ENCODE data around the gene SLC6A19.
"Not testable (repeated sequence)": the region's sequence is repeated elsewhere in the genome, so short reads cannot be mapped to it uniquely, and the experiment has no call there.

SLC6A19 gene

GRCh38 chr5:1247811-1248210 lies 46.4 kb downstream of the SLC6A19 start:
- FAIRE-seq, result no peak

GRCh38 chr5:1249366-1250280 lies 48.2 kb downstream of the SLC6A19 start:
- no peak for FAIRE-seq

GRCh38 chr5:1251678-1252580 lies 50.5 kb downstream of the SLC6A19 start:
- no peak for FAIRE-seq

- FAIRE-seq, result no peak
Observed at GRCh38 chr5:1252681-1253080, 51.3 kb downstream of the SLC6A19 start.

- FAIRE-seq, result no peak
Observed at GRCh38 chr5:1253456-1254105, 52.2 kb downstream of the SLC6A19 start.

GRCh38 chr5:1254196-1254595 lies 52.8 kb downstream of the SLC6A19 start:
- FAIRE-seq, result no peak

GRCh38 chr5:1255081-1255561 lies 53.7 kb downstream of the SLC6A19 start:
- no peak for FAIRE-seq

GRCh38 chr5:1256776-1257175 lies 55.4 kb downstream of the SLC6A19 start:
- no peak for FAIRE-seq

GRCh38 chr5:1257363-1257762 lies 56.0 kb downstream of the SLC6A19 start:
- FAIRE-seq, result no peak

- FAIRE-seq, result no peak
Observed at GRCh38 chr5:1257841-1258240, 56.4 kb downstream of the SLC6A19 start.

- FAIRE-seq, result no peak
Observed at GRCh38 chr5:1259806-1260480, 58.5 kb downstream of the SLC6A19 start.

GRCh38 chr5:1261643-1262042 lies 60.2 kb downstream of the SLC6A19 start:
- FAIRE-seq, result no peak

GRCh38 chr5:1262381-1262780 lies 61.0 kb downstream of the SLC6A19 start:
- FAIRE-seq, result no peak

GRCh38 chr5:1264211-1264610 lies 62.8 kb downstream of the SLC6A19 start:
- no peak for FAIRE-seq

- no peak for FAIRE-seq
Observed at GRCh38 chr5:1265026-1265425, 63.6 kb downstream of the SLC6A19 start.

GRCh38 chr5:1265461-1266455 lies 64.4 kb downstream of the SLC6A19 start:
- no peak for FAIRE-seq

- FAIRE-seq, result no peak
Observed at GRCh38 chr5:1266791-1267190, 65.4 kb downstream of the SLC6A19 start.

- FAIRE-seq, result not testable (repeated sequence)
Observed at GRCh38 chr5:1267464-1267863, 66.1 kb downstream of the SLC6A19 start.

- FAIRE-seq, result no peak
Observed at GRCh38 chr5:1268056-1268455, 66.7 kb downstream of the SLC6A19 start.

- no peak for FAIRE-seq
Observed at GRCh38 chr5:1268666-1269065, 67.3 kb downstream of the SLC6A19 start.

- FAIRE-seq, result no peak
Observed at GRCh38 chr5:1270426-1270825, 69.0 kb downstream of the SLC6A19 start.

Data from G401.6 (cell line).